NCI-H1092 (cell line): ENCODE results near the gene CDHR3.
A peak's percentile ranks its signal among the peaks of the same experiment; 100 is the strongest.

ENCODE experiments used
- DNase-seq: peaks from one replicate; lab custom pipeline; 2025; lab: John Stamatoyannopoulos, UW

Gene CDHR3

DNA sequence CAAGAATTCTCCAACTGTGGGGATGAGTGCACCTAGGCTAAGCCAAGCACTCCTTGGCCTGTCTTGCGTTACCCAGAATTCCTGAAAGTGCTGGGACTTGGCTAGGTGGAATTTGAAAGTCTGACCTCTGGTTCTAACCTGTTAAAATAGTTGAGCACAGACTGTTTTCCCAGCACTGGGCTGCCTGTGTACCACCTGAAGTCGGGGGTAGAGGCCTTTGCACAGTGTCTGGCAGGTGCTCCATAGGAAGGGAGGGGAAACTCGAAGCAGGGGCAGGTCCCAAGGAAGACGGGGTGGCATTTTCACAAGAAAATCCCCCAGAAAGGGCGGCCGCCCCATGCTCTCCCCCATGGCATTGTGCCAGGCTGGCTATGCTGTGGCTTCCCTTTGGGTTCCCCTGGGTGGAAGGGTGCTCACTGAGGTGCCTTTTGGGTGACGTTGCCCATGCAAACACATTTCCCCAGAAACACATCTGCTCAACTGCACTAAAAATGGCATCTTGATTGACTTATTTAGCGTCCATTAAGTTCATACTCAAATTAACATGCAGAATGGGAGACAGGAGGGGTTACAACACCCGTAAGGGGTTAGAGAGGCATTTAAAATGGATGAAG lies 86.2 kb downstream of the CDHR3 start:
- DNase-seq, result no peak

DNA sequence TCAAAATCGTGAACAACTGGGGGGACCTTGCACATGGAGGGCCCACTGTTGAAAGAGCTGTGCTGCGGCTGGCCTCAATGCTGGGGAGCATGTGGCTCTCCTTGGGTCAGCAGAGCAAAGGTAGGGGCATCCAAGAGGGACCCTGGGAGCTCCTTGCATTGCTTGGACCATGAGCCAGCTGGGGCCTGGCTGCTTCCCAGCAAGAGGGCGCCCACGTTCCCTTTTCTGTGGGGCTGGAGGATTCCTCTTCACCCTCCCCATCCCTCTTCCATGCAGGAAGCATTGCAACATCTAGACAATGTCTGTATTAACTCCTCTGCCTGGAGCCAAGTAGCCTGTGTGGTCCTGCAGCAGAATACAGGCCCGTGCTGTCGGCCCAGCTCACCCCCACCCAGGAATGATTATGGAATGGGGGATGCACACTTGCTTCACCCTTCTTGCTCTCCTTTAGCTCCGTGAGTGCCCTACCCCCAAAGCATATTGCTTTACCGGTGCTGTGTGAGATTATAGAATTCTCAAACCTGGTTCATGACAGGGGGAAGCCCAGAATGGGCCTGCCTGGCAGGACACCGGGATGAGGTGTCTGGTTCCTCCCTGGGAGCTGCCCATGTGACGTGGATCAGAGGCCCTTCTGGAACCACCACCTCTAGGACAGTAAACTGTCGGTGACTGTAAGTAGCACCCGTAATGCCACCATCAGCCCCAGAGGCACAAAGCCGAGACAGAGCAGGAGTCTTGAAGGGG lies 87.1 kb downstream of the CDHR3 start:
- DNase-seq, result no peak

- no peak for DNase-seq
These were observed 87.7 kb downstream of the CDHR3 start for GRCh38 chr7:106050746-106051117.

DNA sequence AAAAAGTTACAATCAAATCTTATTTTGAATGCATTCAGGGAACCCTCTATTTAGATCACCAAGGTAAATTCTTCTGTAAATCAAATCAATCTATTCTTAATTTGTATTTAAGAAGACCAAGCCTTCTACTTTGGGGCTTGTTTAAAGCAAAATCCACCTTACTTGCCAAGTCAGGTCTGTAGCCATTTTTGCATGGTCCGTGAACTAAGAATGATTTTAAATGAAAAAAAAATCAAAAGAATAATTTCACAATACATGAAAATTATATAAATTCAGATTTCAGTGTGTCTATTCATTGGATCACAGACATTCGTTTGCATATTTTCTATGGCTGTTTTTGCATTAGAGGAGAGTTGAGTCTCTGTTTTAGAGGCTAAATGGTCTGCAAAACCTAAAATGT lies 89.6 kb downstream of the CDHR3 start:
- DNase-seq, result no peak

- no peak for DNase-seq
These were observed 90.0 kb downstream of the CDHR3 start for GRCh38 chr7:106053109-106053508.

DNA sequence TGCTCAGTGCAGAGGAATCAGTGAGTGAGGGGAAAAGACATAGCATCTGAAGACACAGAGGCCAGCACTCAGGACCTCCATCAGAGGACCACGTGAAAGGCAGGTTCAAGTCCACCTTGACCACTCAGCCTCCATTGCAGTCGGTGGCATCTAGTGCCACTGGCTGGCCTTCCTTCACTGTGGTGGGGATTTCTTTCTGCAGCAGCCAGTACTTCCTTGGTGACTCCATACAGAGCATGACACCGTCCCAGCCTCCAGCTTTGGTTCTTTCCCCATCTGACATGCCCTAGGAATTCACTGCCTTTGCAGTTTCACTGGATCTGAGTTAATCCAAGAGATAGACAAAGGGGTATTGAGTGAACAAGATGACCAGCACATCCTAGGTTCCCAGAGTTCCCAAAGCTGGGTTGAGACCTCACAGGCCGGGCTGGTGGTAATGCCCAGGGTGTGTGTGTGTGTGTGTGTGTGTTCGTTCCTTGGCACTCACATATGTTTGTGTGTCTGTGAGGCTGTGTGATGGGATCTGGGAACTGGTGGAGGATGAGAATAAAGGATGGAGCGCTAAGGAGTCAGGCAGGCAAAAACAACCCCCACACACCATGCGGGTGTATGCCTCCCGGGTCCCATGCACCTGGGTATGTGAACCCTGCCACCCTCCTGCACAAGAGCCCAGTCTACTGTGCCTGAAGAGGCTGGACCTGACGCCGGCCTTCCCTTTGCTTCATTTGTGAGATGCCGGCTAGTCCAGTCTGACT lies 91.3 kb downstream of the CDHR3 start:
- DNase-seq, result no peak

DNA sequence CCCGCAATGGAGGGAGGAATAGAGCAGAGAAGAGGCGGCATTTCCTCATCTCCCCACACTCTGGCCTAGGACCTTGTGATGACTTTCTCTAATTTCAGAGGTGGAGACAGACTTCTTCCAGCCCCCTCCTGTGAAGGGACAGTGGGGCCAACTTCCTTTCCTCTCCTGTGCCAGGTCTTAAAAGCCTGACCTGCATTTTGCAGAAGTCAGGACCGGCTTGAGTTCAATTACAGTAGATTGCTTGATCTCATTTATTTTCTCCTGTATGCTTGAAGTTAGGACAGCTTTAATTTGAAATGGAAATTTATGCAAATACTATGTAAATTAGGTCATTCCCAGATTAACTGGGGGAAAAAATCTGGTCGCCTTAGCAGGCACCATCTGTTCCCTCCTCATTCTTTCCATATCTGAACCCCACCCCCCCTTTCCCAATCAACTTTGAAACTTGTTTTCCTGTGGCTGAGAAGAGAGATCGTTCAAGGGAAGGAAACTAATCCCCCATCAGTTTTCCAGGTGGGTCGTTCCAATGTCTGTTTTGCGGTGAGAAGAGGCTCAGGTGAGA lies 92.0 kb downstream of the CDHR3 start:
- DNase-seq, result no peak

GRCh38 chr7:106056513-106057203 lies 93.6 kb downstream of the CDHR3 start:
- DNase-seq, result peak; percentile 79

GRCh38 chr7:106057204-106057961 lies 94.3 kb downstream of the CDHR3 start:
- no peak for DNase-seq

DNA sequence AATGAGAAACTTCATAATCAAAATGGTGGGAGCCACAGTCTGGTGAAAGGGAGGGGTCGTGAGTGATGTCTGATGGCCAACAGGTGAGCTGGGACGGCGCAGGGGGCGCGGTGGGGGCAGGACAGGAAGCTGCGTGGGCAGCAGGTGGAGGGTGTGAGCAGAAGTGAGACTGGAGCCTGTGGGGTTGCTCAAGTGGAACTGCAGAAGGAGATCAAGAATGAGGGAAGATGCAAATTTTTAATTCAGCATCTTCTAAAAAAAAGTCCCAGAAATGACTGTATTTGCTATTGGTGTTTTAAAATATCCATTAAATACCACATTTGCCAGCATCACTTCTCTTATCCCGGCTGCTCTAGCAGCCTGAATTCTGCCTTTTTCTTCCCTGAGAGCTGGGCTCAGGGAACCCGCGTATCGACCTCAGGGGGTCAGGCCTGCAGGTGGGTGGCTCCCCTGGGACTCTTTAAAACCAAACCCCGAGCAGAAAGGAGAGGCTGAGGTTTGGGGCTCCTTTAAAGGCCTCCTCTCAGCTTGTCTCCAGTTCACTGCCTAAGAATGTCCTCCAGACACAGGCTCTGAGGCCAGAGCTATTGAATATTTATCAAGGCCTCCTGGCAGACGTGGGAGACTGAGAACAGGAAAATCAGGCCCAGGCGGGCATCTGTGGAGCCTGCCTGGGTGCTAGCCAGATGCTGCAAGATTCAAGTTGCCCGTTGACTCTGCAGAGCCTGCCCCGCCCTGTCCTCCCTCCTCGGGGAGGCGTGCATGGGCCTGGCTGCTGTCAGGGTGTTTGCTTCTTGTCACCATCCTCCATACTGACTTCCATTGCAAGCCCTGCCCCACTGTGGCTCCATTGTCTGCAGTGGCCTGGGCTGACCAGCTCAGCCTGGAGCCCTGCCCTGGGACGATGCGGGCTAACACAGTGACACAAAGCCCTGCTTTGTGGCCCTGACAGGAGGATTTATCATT lies 95.2 kb downstream of the CDHR3 start:
- DNase-seq, result no peak

GRCh38 chr7:106058928-106059324 lies 95.9 kb downstream of the CDHR3 start:
- DNase-seq, result no peak

- DNase-seq, result no peak
These were observed 96.5 kb downstream of the CDHR3 start for GRCh38 chr7:106059556-106059955.

GRCh38 chr7:106060394-106060920 lies 97.4 kb downstream of the CDHR3 start:
- no peak for DNase-seq

- no peak for DNase-seq
These were observed 98.4 kb downstream of the CDHR3 start for GRCh38 chr7:106061301-106061979.

GRCh38 chr7:106062006-106062405 lies 98.9 kb downstream of the CDHR3 start:
- DNase-seq, result no peak

DNA sequence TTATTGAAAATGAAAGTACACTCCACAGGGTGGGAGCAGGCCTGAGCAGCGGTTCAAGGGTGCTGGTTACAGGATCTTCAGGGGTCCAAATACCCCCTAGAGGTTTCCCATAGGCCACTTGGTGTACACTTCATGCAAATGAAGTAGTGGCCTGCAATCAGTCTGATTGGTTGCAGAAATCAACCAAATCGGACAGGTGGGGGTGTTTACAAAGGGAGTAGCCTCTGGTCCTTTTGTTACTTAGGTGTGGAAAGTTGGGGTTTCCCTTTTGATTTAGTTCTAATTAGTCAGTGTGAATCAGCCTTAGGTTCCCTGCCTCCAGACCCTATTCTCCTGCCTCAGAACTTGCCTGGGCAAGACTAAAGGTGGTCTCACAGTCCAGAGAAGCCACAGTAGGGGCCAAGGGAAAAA lies 99.5 kb downstream of the CDHR3 start:
- no peak for DNase-seq

GRCh38 chr7:106063024-106063423 lies 100.0 kb downstream of the CDHR3 start:
- no peak for DNase-seq

- DNase-seq, result no peak
These were observed 100.6 kb downstream of the CDHR3 start for GRCh38 chr7:106063692-106064091.

- DNase-seq, result no peak
These were observed 101.3 kb downstream of the CDHR3 start for GRCh38 chr7:106064316-106064715.
